CD14-positive monocyte (primary cell): ENCODE results near the gene MTUS2. TPM values are rescaled to one million over a fixed set of nuclear protein-coding genes. Genes with fewer than 3 reads are reported as not detected.

Experiments used
- DNase-seq, 3 donors: peaks; one replicate each; pipeline ENCODE4 v3.0.0-alpha.2; 2011 to 2022
- H2AFZ ChIP-seq: 2 replicates; pipeline ENCODE4 v1.6.0; 2012; ENCODE audit warnings: mild to moderate bottlenecking, low read depth, low read length, inconsistent platforms; ENCODE audit not compliant: insufficient read depth, poor library complexity, severe bottlenecking
- H3K27ac ChIP-seq, 2 donors: 1 replicate in 1 of 2; 2 replicates in 1 of 2; pipeline ENCODE4 v1.5.1; 2012 to 2013; ENCODE audit warnings: low read length in 2 of 2, control low read depth in 1 of 2, inconsistent platforms in 1 of 2, low read depth in 1 of 2, mild to moderate bottlenecking in 1 of 2
- H3K27me3 ChIP-seq, 2 donors: one replicate each; pipeline versions ENCODE4 v1.6.0 to v1.6.1; 2011 to 2013; ENCODE audit warnings: low read length in 2 of 2; ENCODE audit not compliant: control insufficient read depth in 2 of 2, insufficient read depth in 2 of 2
- H3K36me3 ChIP-seq, 2 donors: replicated peaks in 1 of 2; 1 replicate in 1 of 2; 2 replicates in 1 of 2; pipeline versions ENCODE4 v1.5.1 to v1.6.1; 2012 to 2013; ENCODE audit warnings: low read length in 2 of 2, control low read depth in 1 of 2, inconsistent platforms in 1 of 2, mild to moderate bottlenecking in 1 of 2; ENCODE audit not compliant: insufficient read depth in 2 of 2, control insufficient read depth in 1 of 2
- H3K4me1 ChIP-seq, 2 donors: 1 replicate in 1 of 2; 2 replicates in 1 of 2; pipeline versions ENCODE4 v1.5.1 to v1.6.1; 2012 to 2013; ENCODE audit warnings: low read length in 2 of 2, control low read depth in 1 of 2, inconsistent platforms in 1 of 2, mild to moderate bottlenecking in 1 of 2, moderate library complexity in 1 of 2; ENCODE audit not compliant: insufficient read depth in 2 of 2, control insufficient read depth in 1 of 2
- H3K4me2 ChIP-seq: replicated peaks from 2 replicates; pipeline ENCODE3; 2012; ENCODE audit warnings: low read length, moderate library complexity, mild to moderate bottlenecking; ENCODE audit not compliant: poor library complexity, severe bottlenecking; ENCODE audit errors: extremely low read depth
- H3K4me3 ChIP-seq, 3 experiments: fragments of 200-600 bp in 1 of 3; sonication (generic) in 1 of 3; replicated peaks in 1 of 3; 1 replicate in 2 of 3; 2 replicates in 1 of 3; pipeline ENCODE4 v1.5.1; 2011 to 2013; ENCODE audit warnings: low read length in 3 of 3, mild to moderate bottlenecking in 3 of 3, control low read depth in 2 of 3, low read depth in 2 of 3, inconsistent platforms in 1 of 3, moderate library complexity in 1 of 3
- H3K79me2 ChIP-seq: 2 replicates; pipeline ENCODE4 v1.6.0; 2012; ENCODE audit warnings: mild to moderate bottlenecking, control low read depth, inconsistent platforms, low read length, moderate library complexity; ENCODE audit not compliant: insufficient read depth
- H3K9ac ChIP-seq: 2 replicates; pipeline ENCODE4 v1.6.0; 2017; ENCODE audit warnings: low read length, mild to moderate bottlenecking; ENCODE audit not compliant: insufficient read depth, poor library complexity, severe bottlenecking
- H3K9me3 ChIP-seq, 2 donors: replicated peaks in 1 of 2; 1 replicate in 1 of 2; 2 replicates in 1 of 2; pipeline versions ENCODE4 v1.5.1 to v1.6.1; 2012 to 2013; ENCODE audit warnings: low read length in 2 of 2, control low read depth in 1 of 2; ENCODE audit not compliant: control insufficient read depth in 1 of 2, insufficient read depth in 1 of 2
- H4K20me1 ChIP-seq: 2 replicates; pipeline ENCODE4 v1.6.0; 2012; ENCODE audit warnings: mild to moderate bottlenecking, low read length, control low read depth, moderate library complexity; ENCODE audit not compliant: insufficient read depth
- H3K27ac Mint-ChIP-seq, 7 donors: one replicate each; pipeline ENCODE4 v1.8.0; 2020; ENCODE audit warnings: mild to moderate bottlenecking in 7 of 7, mixed read lengths in 7 of 7, moderate library complexity in 6 of 7, inconsistent platforms in 2 of 7
- H3K27me3 Mint-ChIP-seq, 3 donors: one replicate each; pipeline ENCODE4 v1.8.0; 2021 to 2022; ENCODE audit warnings: low read depth in 3 of 3, mild to moderate bottlenecking in 3 of 3, mixed read lengths in 3 of 3, moderate library complexity in 3 of 3, inconsistent platforms in 1 of 3
- H3K36me3 Mint-ChIP-seq, 2 donors: one replicate each; pipeline ENCODE4 v1.8.0; 2020; ENCODE audit warnings: mixed read lengths in 2 of 2, inconsistent platforms in 1 of 2, mild to moderate bottlenecking in 1 of 2
- H3K4me1 Mint-ChIP-seq: one replicate; pipeline ENCODE4 v1.8.0; 2020; ENCODE audit warnings: mild to moderate bottlenecking, mixed read lengths
- H3K4me3 Mint-ChIP-seq, 2 donors: one replicate each; pipeline ENCODE4 v1.8.0; 2020; ENCODE audit warnings: mild to moderate bottlenecking in 2 of 2, mixed read lengths in 2 of 2, moderate library complexity in 1 of 2
- H3K9me3 Mint-ChIP-seq, 7 donors: one replicate each; pipeline ENCODE4 v1.8.0; 2020 to 2022; ENCODE audit warnings: mixed read lengths in 7 of 7, mild to moderate bottlenecking in 6 of 7, moderate library complexity in 6 of 7, inconsistent platforms in 2 of 7
- WGBS: methylation state at CpG from one replicate; pipeline ENCODE4 v1.1.5; 2013; ENCODE audit warnings: missing lambda C conversion rate; ENCODE audit not compliant: insufficient coverage; 5-methylcytosine and 5-hydroxymethylcytosine counted together
- intact Hi-C, 2 donors: fragments of 100-400 bp; cut with micrococcal nuclease; formaldehyde crosslinking; loops; one replicate each; pipeline versions ENCODE4 v1.15.0 to v1.15.1; 2023
- polyA plus RNA-seq, 3 donors: library from polyadenylated mRNA; depleted of rRNA in 1 of 3; unstranded in 2 of 3; stranded (reverse) in 1 of 3; fragments of 300-500 nt in 2 of 3; fragments of >200 nt in 1 of 3; fragmentation: Illumina TruSeq in 2 of 3; gene quantifications; 1 replicate in 2 of 3; 2 replicates in 1 of 3; pipeline ENCODE4 v1.2.3, GENCODE V29; 2012 to 2021
- TF ChIP-seq, protein P1 (sequence below): fragments of 200-600 bp; IDR thresholded peaks from one replicate; pipeline ENCODE4 v1.8.0; 2022; ENCODE audit warnings: antibody characterized with exemption, mild to moderate bottlenecking

The MTUS2 gene
- polyA plus RNA-seq, 3 donors = 0.04 TPM; not detected in 2

DNA sequence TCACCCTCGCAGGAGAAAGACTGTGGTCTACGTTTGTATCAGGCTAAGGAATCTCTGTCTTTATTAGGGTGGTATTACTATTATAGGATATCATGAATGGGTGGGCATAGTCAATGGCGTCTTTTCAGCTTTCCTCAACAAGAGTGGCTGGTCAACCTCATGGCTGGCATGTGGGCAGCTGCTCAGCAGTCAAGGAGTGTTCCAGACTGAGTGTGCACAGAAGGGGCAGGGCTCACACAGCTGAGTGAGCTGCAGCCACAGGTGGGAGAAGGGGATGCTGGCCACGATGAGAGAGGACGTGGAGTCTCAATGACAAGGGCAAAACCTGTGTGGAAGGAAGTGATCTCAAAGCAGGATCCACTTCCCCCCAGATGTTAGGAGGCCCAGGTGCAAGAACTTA, 720.7 kb downstream of the MTUS2 start:
- Mint-ChIP-seq H3K27me3 (peaks cover 0 to 2% (median 1%) of the 10 kb centered on the region in 3 donors), H3K9me3 (no peaks in the 10 kb centered on the region), H3K4me1 (no peaks in the 10 kb centered on the region), H3K36me3 (peaks cover 32 to 36% of the 10 kb centered on the region in 2 donors), H3K4me3 (no peak overlapping the region), H3K27ac (peak overlapping the region in 4 of 7 donors; percentile 30 to 82 (median 56))
- Histone ChIP-seq H3K4me1 (no peaks in the 10 kb centered on the region), H3K9ac (no peak overlapping the region), H3K79me2 (peaks cover 23% of the 10 kb centered on the region), H2AFZ (no peak overlapping the region), H3K9me3 (no peaks in the 10 kb centered on the region), H3K27ac (no peak overlapping the region), H4K20me1 (no peaks in the 10 kb centered on the region), H3K4me2 (no peak overlapping the region), H3K36me3 (peaks cover 4 to 28% of the 10 kb centered on the region in 2 donors), H3K4me3 (no peak overlapping the region), H3K27me3 (no peaks in the 10 kb centered on the region)
- WGBS = 100% methylated on average over 2 of the region's 5 CpGs
- DNase-seq = no peak
- TF ChIP-seq, protein P1, sequence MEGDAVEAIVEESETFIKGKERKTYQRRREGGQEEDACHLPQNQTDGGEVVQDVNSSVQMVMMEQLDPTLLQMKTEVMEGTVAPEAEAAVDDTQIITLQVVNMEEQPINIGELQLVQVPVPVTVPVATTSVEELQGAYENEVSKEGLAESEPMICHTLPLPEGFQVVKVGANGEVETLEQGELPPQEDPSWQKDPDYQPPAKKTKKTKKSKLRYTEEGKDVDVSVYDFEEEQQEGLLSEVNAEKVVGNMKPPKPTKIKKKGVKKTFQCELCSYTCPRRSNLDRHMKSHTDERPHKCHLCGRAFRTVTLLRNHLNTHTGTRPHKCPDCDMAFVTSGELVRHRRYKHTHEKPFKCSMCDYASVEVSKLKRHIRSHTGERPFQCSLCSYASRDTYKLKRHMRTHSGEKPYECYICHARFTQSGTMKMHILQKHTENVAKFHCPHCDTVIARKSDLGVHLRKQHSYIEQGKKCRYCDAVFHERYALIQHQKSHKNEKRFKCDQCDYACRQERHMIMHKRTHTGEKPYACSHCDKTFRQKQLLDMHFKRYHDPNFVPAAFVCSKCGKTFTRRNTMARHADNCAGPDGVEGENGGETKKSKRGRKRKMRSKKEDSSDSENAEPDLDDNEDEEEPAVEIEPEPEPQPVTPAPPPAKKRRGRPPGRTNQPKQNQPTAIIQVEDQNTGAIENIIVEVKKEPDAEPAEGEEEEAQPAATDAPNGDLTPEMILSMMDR = no peak
- intact Hi-C loops = no loop called here

DNA sequence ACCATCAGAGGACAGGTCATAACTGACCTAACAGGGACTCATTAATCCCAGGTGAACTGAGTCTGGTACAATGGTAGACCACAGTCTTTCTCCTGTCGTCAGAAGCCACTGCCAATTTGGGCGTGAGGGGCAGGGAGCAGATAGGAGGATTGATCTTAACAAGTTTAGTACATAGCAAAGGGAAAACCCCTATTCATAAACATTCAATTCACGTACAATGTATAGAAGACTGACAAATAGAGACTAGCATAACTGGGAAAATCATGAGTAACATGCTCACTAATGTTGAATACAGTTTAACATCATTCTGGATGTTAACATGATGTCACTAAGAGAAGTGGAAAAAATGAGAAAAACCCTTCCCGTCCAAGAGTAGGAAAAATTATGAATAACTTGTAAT, 721.3 kb downstream of the MTUS2 start:
- no peaks in the 10 kb centered on the region for H3K27me3 ChIP-seq
- no peaks in the 10 kb centered on the region for H3K4me1 Mint-ChIP-seq
- TF ChIP-seq, protein P1 = no peak

More for the DNA sequence above, 721.3 kb downstream of the MTUS2 start:
- H3K4me2 ChIP-seq = no peak overlapping the region
- no CpG with 5 or more reads among the region's 4 CpGs for WGBS
- intact Hi-C loops = no loop called here
- no peak overlapping the region for H3K4me3 ChIP-seq
- no peak overlapping the region for H2AFZ ChIP-seq
- H3K4me3 Mint-ChIP-seq = no peak overlapping the region
- H3K4me1 ChIP-seq = no peaks in the 10 kb centered on the region
- no peak overlapping the region for H3K9ac ChIP-seq
- no peaks in the 10 kb centered on the region for H3K9me3 Mint-ChIP-seq
- DNase-seq = no peak
- peaks cover 23% of the 10 kb centered on the region for H3K79me2 ChIP-seq
- H3K36me3 ChIP-seq = peaks cover 0 to 25% of the 10 kb centered on the region in 2 donors
- H4K20me1 ChIP-seq = no peaks in the 10 kb centered on the region
- H3K9me3 ChIP-seq = no peaks in the 10 kb centered on the region
- H3K27me3 Mint-ChIP-seq = peaks cover 0 to 2% (median 1%) of the 10 kb centered on the region in 3 donors
- H3K36me3 Mint-ChIP-seq = peaks cover 28 to 35% of the 10 kb centered on the region in 2 donors
- no peak overlapping the region for H3K27ac ChIP-seq
- H3K27ac Mint-ChIP-seq = peak overlapping the region in 2 of 7 donors; percentile 14 to 29
